OCI-LY1 (cell line): ENCODE results near the gene EXT2.

ENCODE experiments used
- H2AFZ ChIP-seq: fragments of 200-600 bp; sonication (generic), shearing (Covaris generic); 2 replicates; pipeline ENCODE4 v1.6.0; 2014; ENCODE audit warnings: antibody characterized with exemption, mild to moderate bottlenecking, low read length
- H3F3A ChIP-seq: fragments of 200-600 bp; sonication (generic), shearing (Covaris generic); 2 replicates; pipeline ENCODE4 v1.6.0; 2014; ENCODE audit warnings: mild to moderate bottlenecking, antibody characterized with exemption, low read length, moderate library complexity; ENCODE audit not compliant: insufficient read depth
- H3K27ac ChIP-seq: fragments of 200-600 bp; sonication (generic); 2 replicates; pipeline ENCODE4 v1.5.1; 2014; ENCODE audit warnings: low read length, mixed run types, mild to moderate bottlenecking, low read depth; ENCODE audit not compliant: poor library complexity, severe bottlenecking
- H3K27me3 ChIP-seq: fragments of 200-600 bp; sonication (generic); 2 replicates; pipeline ENCODE4 v1.6.0; 2014; ENCODE audit warnings: antibody characterized with exemption, mild to moderate bottlenecking, low read length, moderate library complexity; ENCODE audit not compliant: insufficient read depth
- H3K36me3 ChIP-seq: fragments of 200-600 bp; sonication (generic); 2 replicates; pipeline ENCODE4 v1.6.1; 2014; ENCODE audit warnings: mild to moderate bottlenecking, antibody characterized with exemption, low read length, moderate library complexity, mixed read lengths; ENCODE audit not compliant: insufficient read depth
- H3K4me1 ChIP-seq: fragments of 200-600 bp; sonication (generic); 2 replicates; pipeline ENCODE4 v1.5.1; 2014; ENCODE audit warnings: mild to moderate bottlenecking, low read length, moderate library complexity; ENCODE audit not compliant: insufficient read depth, severe bottlenecking
- H3K4me2 ChIP-seq: fragments of 200-600 bp; sonication (generic), shearing (Covaris generic); 2 replicates; pipeline ENCODE4 v1.6.1; 2014; ENCODE audit warnings: low read length
- H3K4me3 ChIP-seq: fragments of 200-600 bp; sonication (generic); 2 replicates; pipeline ENCODE4 v1.5.1; 2014; ENCODE audit warnings: low read length, low read depth, mild to moderate bottlenecking, mixed read lengths; ENCODE audit not compliant: poor library complexity, severe bottlenecking
- H3K79me2 ChIP-seq: fragments of 200-600 bp; shearing (Covaris generic); 2 replicates; pipeline ENCODE4 v1.6.1; 2016; ENCODE audit warnings: mixed run types, low read length, mixed read lengths; ENCODE audit not compliant: insufficient read depth
- H3K9ac ChIP-seq: fragments of 200-600 bp; sonication (generic), shearing (Covaris generic); 2 replicates; pipeline ENCODE4 v1.6.1; 2014; ENCODE audit warnings: mild to moderate bottlenecking, low read length, mixed read lengths
- H3K9me2 ChIP-seq: fragments of 200-600 bp; sonication (generic), shearing (Covaris generic); 2 replicates; pipeline ENCODE4 v1.6.1; 2014; ENCODE audit warnings: low read depth, mild to moderate bottlenecking, low read length, mixed read lengths
- H3K9me3 ChIP-seq: fragments of 200-600 bp; shearing (Covaris generic); 2 replicates; pipeline ENCODE4 v1.6.1; 2014; ENCODE audit warnings: low read length, mixed read lengths
- H4K20me1 ChIP-seq: fragments of 200-600 bp; sonication (generic), shearing (Covaris generic); 2 replicates; pipeline ENCODE4 v1.6.0; 2016; ENCODE audit warnings: mild to moderate bottlenecking, low read length; ENCODE audit not compliant: insufficient read depth
- CTCF ChIP-seq: fragments of 200-600 bp; sonication (generic), shearing (Covaris generic); IDR thresholded peaks from 2 replicates; pipeline ENCODE4 v1.5.1; 2017; ENCODE audit warnings: mild to moderate bottlenecking, antibody characterized with exemption, low read length, moderate library complexity, mixed read lengths
- EZH2 ChIP-seq: fragments of 200-600 bp; sonication (generic), shearing (Covaris generic); IDR thresholded peaks from 2 replicates; pipeline ENCODE4 v1.8.0; 2017; ENCODE audit warnings: borderline replicate concordance, mixed run types, mild to moderate bottlenecking, antibody characterized with exemption, low read length, moderate library complexity, mixed read lengths

The EXT2 gene

GRCh38 chr11:44246726-44247125, 151.2 kb downstream of the EXT2 start:
- no peak for TF ChIP-seq EZH2
- TF ChIP-seq CTCF, result no peak
- Histone ChIP-seq H3K36me3 (no peaks in the 10 kb centered on the region), H3K9ac (no peak overlapping the region), H3K4me3 (no peak overlapping the region), H3K4me1 (no peaks in the 10 kb centered on the region), H3K9me2 (no peaks in the 10 kb centered on the region), H3F3A (no peaks in the 10 kb centered on the region), H3K79me2 (no peaks in the 10 kb centered on the region), H4K20me1 (no peaks in the 10 kb centered on the region), H3K27ac (no peak overlapping the region), H3K9me3 (no peaks in the 10 kb centered on the region), H3K4me2 (no peak overlapping the region), H3K27me3 (no peaks in the 10 kb centered on the region), H2AFZ (no peak overlapping the region)

GRCh38 chr11:44247508-44247907, 152.0 kb downstream of the EXT2 start:
- H3K9me2 ChIP-seq, result no peaks in the 10 kb centered on the region
- peaks cover 5% of the 10 kb centered on the region; the same call in 1 of the 2 replicates for H3K9me3 ChIP-seq
- H3K4me2 ChIP-seq, result no peak overlapping the region
- H3K27ac ChIP-seq, result no peak overlapping the region
- no peaks in the 10 kb centered on the region for H3K4me1 ChIP-seq
- TF ChIP-seq CTCF, result no peak
- TF ChIP-seq EZH2, result no peak
- H3K36me3 ChIP-seq, result no peaks in the 10 kb centered on the region
- H3K79me2 ChIP-seq, result no peaks in the 10 kb centered on the region
- no peaks in the 10 kb centered on the region for H4K20me1 ChIP-seq
- H3K4me3 ChIP-seq, result no peak overlapping the region
- no peaks in the 10 kb centered on the region for H3F3A ChIP-seq
- H3K9ac ChIP-seq, result no peak overlapping the region
- H3K27me3 ChIP-seq, result no peaks in the 10 kb centered on the region
- no peak overlapping the region for H2AFZ ChIP-seq

GRCh38 chr11:44248109-44248508, 152.6 kb downstream of the EXT2 start:
- Histone ChIP-seq H3K9ac (no peak overlapping the region), H3K79me2 (no peaks in the 10 kb centered on the region), H3K27me3 (no peaks in the 10 kb centered on the region), H3K4me3 (no peak overlapping the region), H3K4me1 (no peaks in the 10 kb centered on the region), H4K20me1 (no peaks in the 10 kb centered on the region), H3F3A (no peaks in the 10 kb centered on the region), H2AFZ (no peak overlapping the region), H3K9me3 (peaks cover 11% of the 10 kb centered on the region), H3K4me2 (no peak overlapping the region), H3K36me3 (no peaks in the 10 kb centered on the region), H3K27ac (no peak overlapping the region), H3K9me2 (no peaks in the 10 kb centered on the region)
- TF ChIP-seq EZH2 (no peak), CTCF (no peak)
